Measurements from ENCODE around the gene BRD7.

The BRD7 gene

DNA sequence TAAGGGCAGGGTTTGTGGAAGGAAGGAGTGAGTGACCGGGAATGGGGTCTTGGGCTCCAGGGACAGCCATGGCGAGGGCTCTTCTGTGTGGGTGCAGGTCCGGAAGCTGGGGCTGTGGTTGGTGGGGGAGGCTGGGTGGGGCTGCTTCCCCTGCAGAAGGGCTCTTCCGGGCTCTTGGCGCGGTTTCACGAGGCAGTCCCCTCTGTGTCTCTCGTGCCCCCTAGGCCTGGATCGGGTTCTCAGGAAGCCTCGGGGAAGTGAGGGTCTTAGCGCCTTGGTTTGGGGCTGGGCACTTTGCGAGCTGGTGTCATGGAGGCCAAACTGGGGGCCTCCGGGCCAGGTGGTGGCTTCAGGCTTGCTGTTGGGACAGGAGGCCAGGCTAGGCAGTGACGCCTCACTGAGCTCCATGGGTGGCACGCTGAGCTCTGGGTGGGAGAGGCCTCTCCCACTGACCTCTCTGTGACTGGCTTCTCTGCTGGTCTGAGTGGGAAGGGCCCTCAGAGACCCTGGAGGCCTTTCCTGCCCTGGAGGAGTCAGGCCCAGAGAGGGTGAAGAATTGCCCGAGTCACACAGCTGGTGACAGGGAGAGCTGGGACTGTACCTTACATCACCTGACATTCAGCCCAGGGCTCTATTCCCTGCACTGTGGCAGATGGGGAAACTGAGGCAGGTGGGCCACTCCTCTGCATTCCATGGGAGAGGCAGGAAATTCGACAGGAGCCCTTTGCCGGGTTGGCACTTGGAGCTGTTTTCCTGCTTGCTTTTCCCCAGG lies 94.3 kb downstream of the BRD7 start:
- Histone ChIP-seq H3K27ac (no peak overlapping the region), H3K4me1 (no peaks in the 10 kb centered on the region), H3K9ac (no peak overlapping the region), H3K36me3 (ENCODE audit: control insufficient read depth, insufficient read depth, low read length) (no peaks in the 10 kb centered on the region), H3K4me3 (ENCODE audit: low read depth, low read length) (no peak overlapping the region), H3K4me2 (ENCODE audit: low read length) (no peak overlapping the region), H3K79me2 (no peaks in the 10 kb centered on the region), H2AFZ (no peak overlapping the region), H3K27me3 (ENCODE audit: control insufficient read depth, insufficient read depth, low read length) (no peaks in the 10 kb centered on the region), H3K9me3 (ENCODE audit: control insufficient read depth, low read length) (no peaks in the 10 kb centered on the region)
- TF ChIP-seq, protein P1, sequence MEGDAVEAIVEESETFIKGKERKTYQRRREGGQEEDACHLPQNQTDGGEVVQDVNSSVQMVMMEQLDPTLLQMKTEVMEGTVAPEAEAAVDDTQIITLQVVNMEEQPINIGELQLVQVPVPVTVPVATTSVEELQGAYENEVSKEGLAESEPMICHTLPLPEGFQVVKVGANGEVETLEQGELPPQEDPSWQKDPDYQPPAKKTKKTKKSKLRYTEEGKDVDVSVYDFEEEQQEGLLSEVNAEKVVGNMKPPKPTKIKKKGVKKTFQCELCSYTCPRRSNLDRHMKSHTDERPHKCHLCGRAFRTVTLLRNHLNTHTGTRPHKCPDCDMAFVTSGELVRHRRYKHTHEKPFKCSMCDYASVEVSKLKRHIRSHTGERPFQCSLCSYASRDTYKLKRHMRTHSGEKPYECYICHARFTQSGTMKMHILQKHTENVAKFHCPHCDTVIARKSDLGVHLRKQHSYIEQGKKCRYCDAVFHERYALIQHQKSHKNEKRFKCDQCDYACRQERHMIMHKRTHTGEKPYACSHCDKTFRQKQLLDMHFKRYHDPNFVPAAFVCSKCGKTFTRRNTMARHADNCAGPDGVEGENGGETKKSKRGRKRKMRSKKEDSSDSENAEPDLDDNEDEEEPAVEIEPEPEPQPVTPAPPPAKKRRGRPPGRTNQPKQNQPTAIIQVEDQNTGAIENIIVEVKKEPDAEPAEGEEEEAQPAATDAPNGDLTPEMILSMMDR (IDR thresholded peaks at IDR 0.05): no peak

DNA sequence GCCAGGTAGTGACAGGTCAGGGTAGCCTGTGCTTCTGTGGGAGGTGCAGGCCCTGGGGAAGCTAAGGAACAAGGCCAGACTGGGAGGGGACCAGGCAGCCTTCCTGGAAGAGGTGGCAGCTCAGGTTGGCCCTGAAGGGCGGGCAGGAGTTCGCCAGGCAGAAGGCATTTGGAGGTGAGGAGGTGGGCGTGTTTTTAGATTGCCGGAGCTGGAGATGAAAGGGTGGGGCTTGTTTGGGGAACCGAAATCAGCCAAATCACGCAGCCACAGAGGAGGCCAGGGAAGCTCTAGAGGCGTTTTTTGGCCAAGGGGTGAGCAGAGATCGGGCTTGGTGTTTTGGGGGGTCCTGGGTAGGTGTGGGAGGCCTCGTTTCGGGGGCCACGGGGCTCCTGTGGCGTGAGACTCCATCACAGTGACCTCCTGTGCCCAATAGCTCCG lies 94.9 kb downstream of the BRD7 start:
- TF ChIP-seq, protein P1 (IDR thresholded peaks at IDR 0.05): no peak
- Histone ChIP-seq H3K4me3 (ENCODE audit: low read depth, low read length) (no peak overlapping the region), H3K9ac (no peak overlapping the region), H2AFZ (no peak overlapping the region), H3K4me1 (no peaks in the 10 kb centered on the region), H3K9me3 (ENCODE audit: control insufficient read depth, low read length) (no peaks in the 10 kb centered on the region), H3K36me3 (ENCODE audit: control insufficient read depth, insufficient read depth, low read length) (no peaks in the 10 kb centered on the region), H3K4me2 (ENCODE audit: low read length) (no peak overlapping the region), H3K27ac (no peak overlapping the region), H3K79me2 (no peaks in the 10 kb centered on the region), H3K27me3 (ENCODE audit: control insufficient read depth, insufficient read depth, low read length) (no peaks in the 10 kb centered on the region)

DNA sequence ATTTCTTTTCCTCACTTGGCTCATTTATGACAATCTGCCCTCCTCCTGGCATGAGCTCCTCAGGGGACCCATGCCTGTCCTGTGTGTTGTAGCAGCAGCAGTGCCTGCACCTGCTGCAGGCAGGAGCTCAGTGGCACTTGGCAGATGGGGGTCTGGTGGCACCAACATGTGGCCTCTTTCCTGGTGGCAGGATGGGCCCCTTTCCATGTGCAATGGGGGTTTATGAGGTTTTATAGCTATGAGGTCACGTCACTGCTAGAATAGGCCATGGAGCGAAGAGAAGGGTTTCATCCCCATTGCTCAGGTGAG lies 95.5 kb downstream of the BRD7 start:
- Histone ChIP-seq H3K27ac (no peak overlapping the region), H3K4me3 (ENCODE audit: low read depth, low read length) (no peak overlapping the region)

DNA sequence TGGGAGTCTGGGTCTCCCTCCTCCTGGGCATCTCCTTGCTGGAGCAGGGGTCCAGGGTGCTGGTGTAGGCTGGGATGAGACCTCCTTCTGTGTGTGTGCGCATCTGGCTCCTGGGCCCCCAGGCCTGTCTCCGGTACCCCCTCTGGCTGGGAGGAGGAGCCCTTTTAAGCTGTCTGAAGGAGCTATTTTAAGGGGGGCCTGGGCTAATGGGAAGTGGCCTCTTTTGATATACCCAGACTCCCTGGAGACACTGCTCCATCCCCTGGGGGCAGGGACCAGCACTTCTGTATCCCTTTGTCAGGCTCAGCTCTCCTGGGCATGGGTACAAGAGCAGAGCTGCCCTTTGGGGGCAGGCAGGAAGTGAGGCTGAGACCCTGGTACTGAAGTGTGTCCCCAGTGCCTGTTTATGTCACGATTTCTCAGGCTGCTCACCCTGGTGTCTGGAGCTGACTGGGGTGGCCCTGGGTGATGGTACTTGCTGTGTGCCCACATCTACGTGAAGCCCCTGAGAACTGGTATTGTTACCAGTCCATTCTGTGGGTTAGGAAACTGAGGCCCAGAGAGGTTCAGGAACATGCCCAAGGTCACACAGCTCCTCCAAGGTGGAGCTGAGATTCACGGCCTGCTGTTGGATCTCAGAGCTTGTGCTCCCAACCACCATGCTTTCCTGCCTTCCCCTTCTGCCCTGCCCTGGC lies 96.0 kb downstream of the BRD7 start:
- Histone ChIP-seq H3K27me3 (ENCODE audit: control insufficient read depth, insufficient read depth, low read length) (no peaks in the 10 kb centered on the region), H3K9ac (no peak overlapping the region), H3K4me3 (ENCODE audit: low read depth, low read length) (no peak overlapping the region), H3K36me3 (ENCODE audit: control insufficient read depth, insufficient read depth, low read length) (no peaks in the 10 kb centered on the region), H2AFZ (no peak overlapping the region), H3K4me2 (ENCODE audit: low read length) (no peak overlapping the region), H3K9me3 (ENCODE audit: control insufficient read depth, low read length) (no peaks in the 10 kb centered on the region), H3K4me1 (no peaks in the 10 kb centered on the region), H3K27ac (no peak overlapping the region), H3K79me2 (no peaks in the 10 kb centered on the region)
- TF ChIP-seq, protein P1 (IDR thresholded peaks at IDR 0.05): no peak

More for the DNA sequence above, 95.5 kb downstream of the BRD7 start:
- TF ChIP-seq, protein P1 (IDR thresholded peaks at IDR 0.05): no peak
- no peaks in the 10 kb centered on the region for H3K4me1 ChIP-seq
- no peak overlapping the region for H3K4me2 ChIP-seq (ENCODE audit: low read length)
- H2AFZ ChIP-seq: no peak overlapping the region
- no peaks in the 10 kb centered on the region for H3K27me3 ChIP-seq (ENCODE audit: control insufficient read depth, insufficient read depth, low read length)
- no peaks in the 10 kb centered on the region for H3K9me3 ChIP-seq (ENCODE audit: control insufficient read depth, low read length)
- H3K79me2 ChIP-seq: no peaks in the 10 kb centered on the region
- H3K9ac ChIP-seq: no peak overlapping the region
- H3K36me3 ChIP-seq (ENCODE audit: control insufficient read depth, insufficient read depth, low read length): no peaks in the 10 kb centered on the region
